ENCODE data around the gene NLRP9. TPM values are rescaled to one million over a fixed set of nuclear protein-coding genes. Genes with fewer than 3 reads are reported as not detected.

Gene NLRP9
- total and polyA plus RNA-seq, 2 of the 8 experiments (the other 6 are each of a cell fraction or from before 2014, with no cell fraction given), result not detected

- TF ChIP-seq, protein P1, sequence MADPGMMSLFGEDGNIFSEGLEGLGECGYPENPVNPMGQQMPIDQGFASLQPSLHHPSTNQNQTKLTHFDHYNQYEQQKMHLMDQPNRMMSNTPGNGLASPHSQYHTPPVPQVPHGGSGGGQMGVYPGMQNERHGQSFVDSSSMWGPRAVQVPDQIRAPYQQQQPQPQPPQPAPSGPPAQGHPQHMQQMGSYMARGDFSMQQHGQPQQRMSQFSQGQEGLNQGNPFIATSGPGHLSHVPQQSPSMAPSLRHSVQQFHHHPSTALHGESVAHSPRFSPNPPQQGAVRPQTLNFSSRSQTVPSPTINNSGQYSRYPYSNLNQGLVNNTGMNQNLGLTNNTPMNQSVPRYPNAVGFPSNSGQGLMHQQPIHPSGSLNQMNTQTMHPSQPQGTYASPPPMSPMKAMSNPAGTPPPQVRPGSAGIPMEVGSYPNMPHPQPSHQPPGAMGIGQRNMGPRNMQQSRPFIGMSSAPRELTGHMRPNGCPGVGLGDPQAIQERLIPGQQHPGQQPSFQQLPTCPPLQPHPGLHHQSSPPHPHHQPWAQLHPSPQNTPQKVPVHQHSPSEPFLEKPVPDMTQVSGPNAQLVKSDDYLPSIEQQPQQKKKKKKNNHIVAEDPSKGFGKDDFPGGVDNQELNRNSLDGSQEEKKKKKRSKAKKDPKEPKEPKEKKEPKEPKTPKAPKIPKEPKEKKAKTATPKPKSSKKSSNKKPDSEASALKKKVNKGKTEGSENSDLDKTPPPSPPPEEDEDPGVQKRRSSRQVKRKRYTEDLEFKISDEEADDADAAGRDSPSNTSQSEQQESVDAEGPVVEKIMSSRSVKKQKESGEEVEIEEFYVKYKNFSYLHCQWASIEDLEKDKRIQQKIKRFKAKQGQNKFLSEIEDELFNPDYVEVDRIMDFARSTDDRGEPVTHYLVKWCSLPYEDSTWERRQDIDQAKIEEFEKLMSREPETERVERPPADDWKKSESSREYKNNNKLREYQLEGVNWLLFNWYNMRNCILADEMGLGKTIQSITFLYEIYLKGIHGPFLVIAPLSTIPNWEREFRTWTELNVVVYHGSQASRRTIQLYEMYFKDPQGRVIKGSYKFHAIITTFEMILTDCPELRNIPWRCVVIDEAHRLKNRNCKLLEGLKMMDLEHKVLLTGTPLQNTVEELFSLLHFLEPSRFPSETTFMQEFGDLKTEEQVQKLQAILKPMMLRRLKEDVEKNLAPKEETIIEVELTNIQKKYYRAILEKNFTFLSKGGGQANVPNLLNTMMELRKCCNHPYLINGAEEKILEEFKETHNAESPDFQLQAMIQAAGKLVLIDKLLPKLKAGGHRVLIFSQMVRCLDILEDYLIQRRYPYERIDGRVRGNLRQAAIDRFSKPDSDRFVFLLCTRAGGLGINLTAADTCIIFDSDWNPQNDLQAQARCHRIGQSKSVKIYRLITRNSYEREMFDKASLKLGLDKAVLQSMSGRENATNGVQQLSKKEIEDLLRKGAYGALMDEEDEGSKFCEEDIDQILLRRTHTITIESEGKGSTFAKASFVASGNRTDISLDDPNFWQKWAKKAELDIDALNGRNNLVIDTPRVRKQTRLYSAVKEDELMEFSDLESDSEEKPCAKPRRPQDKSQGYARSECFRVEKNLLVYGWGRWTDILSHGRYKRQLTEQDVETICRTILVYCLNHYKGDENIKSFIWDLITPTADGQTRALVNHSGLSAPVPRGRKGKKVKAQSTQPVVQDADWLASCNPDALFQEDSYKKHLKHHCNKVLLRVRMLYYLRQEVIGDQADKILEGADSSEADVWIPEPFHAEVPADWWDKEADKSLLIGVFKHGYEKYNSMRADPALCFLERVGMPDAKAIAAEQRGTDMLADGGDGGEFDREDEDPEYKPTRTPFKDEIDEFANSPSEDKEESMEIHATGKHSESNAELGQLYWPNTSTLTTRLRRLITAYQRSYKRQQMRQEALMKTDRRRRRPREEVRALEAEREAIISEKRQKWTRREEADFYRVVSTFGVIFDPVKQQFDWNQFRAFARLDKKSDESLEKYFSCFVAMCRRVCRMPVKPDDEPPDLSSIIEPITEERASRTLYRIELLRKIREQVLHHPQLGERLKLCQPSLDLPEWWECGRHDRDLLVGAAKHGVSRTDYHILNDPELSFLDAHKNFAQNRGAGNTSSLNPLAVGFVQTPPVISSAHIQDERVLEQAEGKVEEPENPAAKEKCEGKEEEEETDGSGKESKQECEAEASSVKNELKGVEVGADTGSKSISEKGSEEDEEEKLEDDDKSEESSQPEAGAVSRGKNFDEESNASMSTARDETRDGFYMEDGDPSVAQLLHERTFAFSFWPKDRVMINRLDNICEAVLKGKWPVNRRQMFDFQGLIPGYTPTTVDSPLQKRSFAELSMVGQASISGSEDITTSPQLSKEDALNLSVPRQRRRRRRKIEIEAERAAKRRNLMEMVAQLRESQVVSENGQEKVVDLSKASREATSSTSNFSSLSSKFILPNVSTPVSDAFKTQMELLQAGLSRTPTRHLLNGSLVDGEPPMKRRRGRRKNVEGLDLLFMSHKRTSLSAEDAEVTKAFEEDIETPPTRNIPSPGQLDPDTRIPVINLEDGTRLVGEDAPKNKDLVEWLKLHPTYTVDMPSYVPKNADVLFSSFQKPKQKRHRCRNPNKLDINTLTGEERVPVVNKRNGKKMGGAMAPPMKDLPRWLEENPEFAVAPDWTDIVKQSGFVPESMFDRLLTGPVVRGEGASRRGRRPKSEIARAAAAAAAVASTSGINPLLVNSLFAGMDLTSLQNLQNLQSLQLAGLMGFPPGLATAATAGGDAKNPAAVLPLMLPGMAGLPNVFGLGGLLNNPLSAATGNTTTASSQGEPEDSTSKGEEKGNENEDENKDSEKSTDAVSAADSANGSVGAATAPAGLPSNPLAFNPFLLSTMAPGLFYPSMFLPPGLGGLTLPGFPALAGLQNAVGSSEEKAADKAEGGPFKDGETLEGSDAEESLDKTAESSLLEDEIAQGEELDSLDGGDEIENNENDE (IDR thresholded peaks at IDR 0.05; ENCODE audit: insufficient replicate concordance, low read length), result no peak
- no peak for TF ChIP-seq BRCA1 (IDR thresholded peaks at IDR 0.05; ENCODE audit: low read depth, low read length)
- TF ChIP-seq, protein P2, sequence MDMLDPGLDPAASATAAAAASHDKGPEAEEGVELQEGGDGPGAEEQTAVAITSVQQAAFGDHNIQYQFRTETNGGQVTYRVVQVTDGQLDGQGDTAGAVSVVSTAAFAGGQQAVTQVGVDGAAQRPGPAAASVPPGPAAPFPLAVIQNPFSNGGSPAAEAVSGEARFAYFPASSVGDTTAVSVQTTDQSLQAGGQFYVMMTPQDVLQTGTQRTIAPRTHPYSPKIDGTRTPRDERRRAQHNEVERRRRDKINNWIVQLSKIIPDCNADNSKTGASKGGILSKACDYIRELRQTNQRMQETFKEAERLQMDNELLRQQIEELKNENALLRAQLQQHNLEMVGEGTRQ (IDR thresholded peaks at IDR 0.05; ENCODE audit: low read length), result no peak
- TF ChIP-seq MAFK (IDR thresholded peaks at IDR 0.05; ENCODE audit: low read depth, low read length), result no peak
- TF ChIP-seq POLR2AphosphoS5 (IDR thresholded peaks at IDR 0.05; ENCODE audit: low read depth, low read length), result no peak
- no peak for TF ChIP-seq GTF2F1 (IDR thresholded peaks at IDR 0.05; ENCODE audit: borderline replicate concordance, low read depth, low read length)
- no peak for TF ChIP-seq SIN3A (conservative IDR thresholded peaks at IDR 0.05 in 1 of 2, IDR thresholded peaks at IDR 0.05 in 1 of 2; ENCODE audit: low read depth in 1 of 2, low read length in 2 of 2)
- TF ChIP-seq BACH1 (IDR thresholded peaks at IDR 0.05; ENCODE audit: low read length), result no peak
Observed at GRCh38 chr19:55694656-55695491, 43.3 kb downstream of the NLRP9 start (continued).

All from H1 (cell line).